Pericardium fibroblast (primary cell): ENCODE results near the gene PCDHA5. TPM values are rescaled to one million over a fixed set of nuclear protein-coding genes. Genes with fewer than 3 reads are reported as not detected.

Experiments used
- total RNA-seq: library from RNA; depleted of rRNA; stranded (reverse); fragments of >200 nt; gene quantifications from 2 replicates; pipeline ENCODE4 v1.2.3, GENCODE V29; 2015

Gene PCDHA5
- total RNA-seq, 1 donor from 2014 or later, result under 0.01 TPM

Other genes starting within 250 kb of the PCDHA5 start
- 0.17 and 4.3 TPM in 2 replicates for gene CD14, start 188.4 kb upstream of the PCDHA5 start, total RNA-seq
- 8.6 and 11.8 TPM in 2 replicates for gene TMCO6, start 182.2 kb upstream of the PCDHA5 start, total RNA-seq
- 52.4 and 86.2 TPM in 2 replicates for gene NDUFA2, start 174.0 kb upstream of the PCDHA5 start, total RNA-seq
- gene IK, start 173.8 kb upstream of the PCDHA5 start, total RNA-seq, result 49.4 and 66.8 TPM in 2 replicates
- 11.1 and 14.2 TPM in 2 replicates for gene WDR55, start 156.7 kb upstream of the PCDHA5 start, total RNA-seq
- not detected in 2 replicates for gene DND1, start 148.0 kb upstream of the PCDHA5 start, total RNA-seq
- 51.8 and 56.4 TPM in 2 replicates for gene HARS1, start 130.2 kb upstream of the PCDHA5 start, total RNA-seq
- 15.4 and 18.9 TPM in 2 replicates for gene HARS2, start 130.2 kb upstream of the PCDHA5 start, total RNA-seq
- 26.7 and 33.5 TPM in 2 replicates for gene ZMAT2, start 121.2 kb upstream of the PCDHA5 start, total RNA-seq
- not detected in 2 replicates for gene PCDHA1, start 35.5 kb upstream of the PCDHA5 start, total RNA-seq
- gene PCDHA2, start 26.8 kb upstream of the PCDHA5 start, total RNA-seq, result not detected in 2 replicates
- 0.12 TPM in 1 of 2 replicates, not detected in the other for gene PCDHA3, start 20.6 kb upstream of the PCDHA5 start, total RNA-seq
- gene PCDHA4, start 14.5 kb upstream of the PCDHA5 start, total RNA-seq, result 0.23 TPM in 1 of 2 replicates, not detected in the other
- gene PCDHA6, start 6.3 kb downstream of the PCDHA5 start, total RNA-seq, result 0.17 and 0.35 TPM in 2 replicates
- 0.09 and 0.12 TPM in 2 replicates for gene PCDHA7, start 12.7 kb downstream of the PCDHA5 start, total RNA-seq
- gene PCDHA8, start 19.6 kb downstream of the PCDHA5 start, total RNA-seq, result 0.09 TPM in 1 of 2 replicates, not detected in the other
- gene PCDHA9, start 26.8 kb downstream of the PCDHA5 start, total RNA-seq, result not detected in 2 replicates
- under 0.01 TPM in 2 replicates for gene PCDHA10, start 34.3 kb downstream of the PCDHA5 start, total RNA-seq
- gene PCDHA11, start 47.3 kb downstream of the PCDHA5 start, total RNA-seq, result not detected in 2 replicates
- not detected in 2 replicates for gene PCDHA12, start 53.7 kb downstream of the PCDHA5 start, total RNA-seq
- not detected in 2 replicates for gene PCDHA13, start 60.5 kb downstream of the PCDHA5 start, total RNA-seq
- under 0.01 and 0.34 TPM in 2 replicates for gene PCDHAC1, start 104.7 kb downstream of the PCDHA5 start, total RNA-seq
- gene PCDHAC2, start 144.9 kb downstream of the PCDHA5 start, total RNA-seq, result 0.60 and 2.6 TPM in 2 replicates
- not detected in 2 replicates for gene PCDHB1, start 229.8 kb downstream of the PCDHA5 start, total RNA-seq